ENCODE measurements around the gene MEN1.

DNA sequence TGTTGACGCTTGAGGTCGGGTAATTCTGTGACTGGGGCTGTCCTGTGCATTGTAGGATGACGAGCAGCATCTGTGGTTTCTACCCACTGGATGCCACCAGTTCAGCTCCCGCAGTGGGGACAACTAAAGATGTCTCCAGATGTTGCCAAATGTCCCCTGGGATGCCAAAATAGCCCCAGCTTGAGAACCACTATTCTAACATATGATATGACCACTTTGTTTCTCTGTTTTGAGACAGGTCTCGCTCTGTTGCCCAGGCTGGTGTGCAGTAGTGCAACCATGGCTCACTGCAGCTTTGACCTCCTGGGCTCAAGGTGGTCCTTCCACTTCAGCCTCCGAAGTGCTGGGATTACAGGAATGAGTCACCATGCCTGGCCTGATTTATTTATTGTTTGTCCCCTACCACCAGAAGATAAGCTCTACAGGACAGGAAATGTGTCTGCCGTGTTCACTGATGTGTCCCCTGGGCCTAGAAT lies 4.4 kb upstream of the MEN1 start:
- TF ChIP-seq POLR2AphosphoS5 (IDR thresholded peaks at IDR 0.05) (no peak), POLR2A (IDR thresholded peaks at IDR 0.05) (no peak)
- TF ChIP-seq, protein P1, sequence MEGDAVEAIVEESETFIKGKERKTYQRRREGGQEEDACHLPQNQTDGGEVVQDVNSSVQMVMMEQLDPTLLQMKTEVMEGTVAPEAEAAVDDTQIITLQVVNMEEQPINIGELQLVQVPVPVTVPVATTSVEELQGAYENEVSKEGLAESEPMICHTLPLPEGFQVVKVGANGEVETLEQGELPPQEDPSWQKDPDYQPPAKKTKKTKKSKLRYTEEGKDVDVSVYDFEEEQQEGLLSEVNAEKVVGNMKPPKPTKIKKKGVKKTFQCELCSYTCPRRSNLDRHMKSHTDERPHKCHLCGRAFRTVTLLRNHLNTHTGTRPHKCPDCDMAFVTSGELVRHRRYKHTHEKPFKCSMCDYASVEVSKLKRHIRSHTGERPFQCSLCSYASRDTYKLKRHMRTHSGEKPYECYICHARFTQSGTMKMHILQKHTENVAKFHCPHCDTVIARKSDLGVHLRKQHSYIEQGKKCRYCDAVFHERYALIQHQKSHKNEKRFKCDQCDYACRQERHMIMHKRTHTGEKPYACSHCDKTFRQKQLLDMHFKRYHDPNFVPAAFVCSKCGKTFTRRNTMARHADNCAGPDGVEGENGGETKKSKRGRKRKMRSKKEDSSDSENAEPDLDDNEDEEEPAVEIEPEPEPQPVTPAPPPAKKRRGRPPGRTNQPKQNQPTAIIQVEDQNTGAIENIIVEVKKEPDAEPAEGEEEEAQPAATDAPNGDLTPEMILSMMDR (IDR thresholded peaks at IDR 0.05), result no peak
